ENCODE results near the gene BCL7A.

DNA sequence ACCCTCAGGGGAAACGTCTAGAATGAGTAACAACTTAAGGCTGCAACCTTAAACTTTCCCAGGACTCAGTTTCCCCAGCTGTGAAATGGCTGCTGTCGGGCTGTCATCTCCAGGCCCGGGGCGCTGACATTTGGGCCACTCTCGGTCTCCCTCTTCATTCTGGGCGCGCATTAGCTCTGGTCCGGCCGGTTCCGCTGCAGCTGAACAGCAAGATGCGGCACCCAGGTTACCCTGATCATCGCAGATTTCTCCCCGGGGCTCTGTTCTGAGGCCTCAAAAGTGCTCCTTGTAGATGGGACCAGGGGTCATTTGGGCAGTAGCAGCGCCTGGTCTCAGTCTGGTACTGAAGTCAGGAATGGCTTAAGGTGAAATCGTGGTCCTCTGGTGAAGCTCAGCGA lies 890 bp upstream of the BCL7A start:
- TF ChIP-seq CTCF (IDR thresholded peaks at IDR 0.05) (no peak), ZFX (IDR thresholded peaks at IDR 0.05; ENCODE audit: borderline replicate concordance) (no peak)
